ENCODE measurements around the gene CFAP221. TPM values are rescaled to one million over a fixed set of nuclear protein-coding genes. Genes with fewer than 3 reads are reported as not detected.

CFAP221 gene
- total and polyA plus RNA-seq, 2 donors (not counting 3 experiments of a cell fraction or from before 2014, with no cell fraction given), result 0.06 TPM; not detected in 1

DNA sequence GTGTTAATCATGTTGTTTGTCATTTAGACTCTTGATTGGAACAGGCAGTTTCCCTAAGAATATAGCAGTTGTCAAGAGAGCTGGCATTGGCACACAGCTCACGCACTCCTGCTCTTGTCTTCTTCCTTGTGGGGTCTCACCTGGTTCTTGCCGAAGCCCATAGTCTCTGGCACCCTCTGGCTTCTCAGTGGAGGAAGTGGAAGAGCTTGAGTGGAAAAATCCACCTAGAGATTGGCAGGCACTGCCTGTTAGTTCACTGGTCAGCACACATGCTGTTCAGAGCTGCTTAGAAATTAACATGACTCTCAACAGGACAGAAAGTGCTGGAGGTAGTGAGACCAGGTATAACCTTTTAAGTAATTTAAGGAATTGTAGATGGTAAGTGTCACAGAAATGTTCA lies 48.3 kb upstream of the CFAP221 start:
- TF ChIP-seq, protein P1, sequence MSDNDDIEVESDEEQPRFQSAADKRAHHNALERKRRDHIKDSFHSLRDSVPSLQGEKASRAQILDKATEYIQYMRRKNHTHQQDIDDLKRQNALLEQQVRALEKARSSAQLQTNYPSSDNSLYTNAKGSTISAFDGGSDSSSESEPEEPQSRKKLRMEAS (IDR thresholded peaks at IDR 0.05; ENCODE audit: insufficient read depth, insufficient read length), result no peak
- TF ChIP-seq POLR2AphosphoS5 (IDR thresholded peaks at IDR 0.05; ENCODE audit: insufficient read depth, low read depth, low read length) (no peak), POLR2A (IDR thresholded peaks at IDR 0.05; ENCODE audit: low read depth, low read length) (no peak), MYC (IDR thresholded peaks at IDR 0.05; ENCODE audit: low read depth, low read length) (no peak), EZH2 (IDR thresholded peaks at IDR 0.05; ENCODE audit: borderline replicate concordance, low read depth, low read length, severe bottlenecking) (no peak), FOS (IDR thresholded peaks at IDR 0.05; ENCODE audit: borderline replicate concordance, insufficient read depth, low read length) (no peak), GATA2 (IDR thresholded peaks at IDR 0.05; ENCODE audit: insufficient read depth, insufficient read length, low read depth, low read length) (no peak), JUN (IDR thresholded peaks at IDR 0.05; ENCODE audit: borderline replicate concordance, insufficient read depth, insufficient read length, low read depth) (no peak)
- TF ChIP-seq, protein P2, sequence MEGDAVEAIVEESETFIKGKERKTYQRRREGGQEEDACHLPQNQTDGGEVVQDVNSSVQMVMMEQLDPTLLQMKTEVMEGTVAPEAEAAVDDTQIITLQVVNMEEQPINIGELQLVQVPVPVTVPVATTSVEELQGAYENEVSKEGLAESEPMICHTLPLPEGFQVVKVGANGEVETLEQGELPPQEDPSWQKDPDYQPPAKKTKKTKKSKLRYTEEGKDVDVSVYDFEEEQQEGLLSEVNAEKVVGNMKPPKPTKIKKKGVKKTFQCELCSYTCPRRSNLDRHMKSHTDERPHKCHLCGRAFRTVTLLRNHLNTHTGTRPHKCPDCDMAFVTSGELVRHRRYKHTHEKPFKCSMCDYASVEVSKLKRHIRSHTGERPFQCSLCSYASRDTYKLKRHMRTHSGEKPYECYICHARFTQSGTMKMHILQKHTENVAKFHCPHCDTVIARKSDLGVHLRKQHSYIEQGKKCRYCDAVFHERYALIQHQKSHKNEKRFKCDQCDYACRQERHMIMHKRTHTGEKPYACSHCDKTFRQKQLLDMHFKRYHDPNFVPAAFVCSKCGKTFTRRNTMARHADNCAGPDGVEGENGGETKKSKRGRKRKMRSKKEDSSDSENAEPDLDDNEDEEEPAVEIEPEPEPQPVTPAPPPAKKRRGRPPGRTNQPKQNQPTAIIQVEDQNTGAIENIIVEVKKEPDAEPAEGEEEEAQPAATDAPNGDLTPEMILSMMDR (IDR thresholded peaks at IDR 0.05; ENCODE audit: extremely low read depth in 1 of 2, insufficient read depth in 1 of 2, low read depth in 1 of 2, low read length in 2 of 2), result no peak
- peaks cover 2 to 11% of the 10 kb centered on the region in 2 experiments for H3K27me3 ChIP-seq (ENCODE audit: control insufficient read depth in 2 of 2, insufficient read depth in 2 of 2, low read length in 2 of 2)
- H4K20me1 ChIP-seq (replicated peaks; ENCODE audit: control insufficient read depth, extremely low read depth, insufficient read depth, low read length), result no peaks in the 10 kb centered on the region
- peaks cover 3% of the 10 kb centered on the region for H3K4me1 ChIP-seq (ENCODE audit: control insufficient read depth, extremely low read depth, insufficient read depth, low read length)
- no peaks in the 10 kb centered on the region for H3K36me3 ChIP-seq (ENCODE audit: control insufficient read depth in 2 of 2, extremely low read depth in 1 of 2, insufficient read depth in 2 of 2, low read length in 2 of 2)
- no peak overlapping the region for H3K9ac ChIP-seq (replicated peaks; ENCODE audit: extremely low read depth, insufficient read depth, low read length)
- ChIA-PET CTCF (interaction anchor here (2.1 kb wide), 1 partner anchor 22 kb away, joined by 4 read pairs; no protein-coding TSS in a partner anchor), POLR2A (no interaction called here)
- H3K4me3 ChIP-seq (replicated peaks in 1 of 3; ENCODE audit: insufficient read depth in 1 of 3, low read depth in 1 of 3, low read length in 3 of 3), result no peak overlapping the region
- FAIRE-seq, result no peak
- no peaks in the 10 kb centered on the region for H3K9me3 ChIP-seq (replicated peaks; ENCODE audit: control insufficient read depth, insufficient read depth, low read length)
- H2AFZ ChIP-seq (ENCODE audit: low read depth, low read length), result no peak overlapping the region
- no TSS peak for BruUV-seq (replicated peaks)
- no peak overlapping the region for H3K27ac ChIP-seq (ENCODE audit: insufficient read depth, low read depth, low read length)
- H3K4me2 ChIP-seq (ENCODE audit: insufficient read depth, low read length), result no peak overlapping the region
- no peaks in the 10 kb centered on the region for H3K79me2 ChIP-seq (ENCODE audit: control insufficient read depth, insufficient read depth, low read length)
- dilution Hi-C loops (cut with MboI; ENCODE audit: extremely low pct_ligation_motif_present, low sequenced_read_pairs) (no loop called here), intact Hi-C loops (cut with micrococcal nuclease) (no loop called here)
- H3K9me1 ChIP-seq (replicated peaks; ENCODE audit: control insufficient read depth, extremely low read depth, insufficient read depth, low read length), result no peaks in the 10 kb centered on the region
- DNase-seq (ENCODE audit: low read depth, low spot score), result no peak

Measured in endothelial cell of umbilical vein (primary cell).